ENCODE results near the gene ZNF641.
"Not testable (repeated sequence)": the region's sequence is repeated elsewhere in the genome, so short reads cannot be mapped to it uniquely, and the experiment has no call there.

ZNF641 gene

GRCh38 chr12:48333680-48334079, 17.0 kb downstream of the ZNF641 start:
- not testable (repeated sequence) for DNase-seq

DNA sequence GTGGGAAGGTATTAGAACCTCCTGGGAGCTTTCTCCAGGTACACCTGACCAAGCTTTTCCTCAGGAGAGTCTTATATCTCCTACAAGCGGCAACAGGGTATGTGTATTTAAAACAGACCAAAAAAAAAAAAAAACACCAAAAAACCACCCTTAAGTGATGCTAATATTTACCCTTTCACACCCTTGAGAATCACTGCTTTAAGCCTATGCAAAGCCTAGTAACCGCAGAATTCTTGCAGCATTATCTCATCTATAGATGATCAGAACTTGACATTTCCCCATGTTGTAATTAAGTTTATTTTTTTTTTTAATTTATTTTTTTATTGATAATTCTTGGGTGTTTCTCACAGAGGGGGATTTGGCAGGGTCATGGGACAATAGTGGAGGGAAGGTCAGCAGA, 19.3 kb downstream of the ZNF641 start:
- DNase-seq = no peak

- no peak for DNase-seq
Observed at GRCh38 chr12:48329199-48329939, 21.4 kb downstream of the ZNF641 start.

DNA sequence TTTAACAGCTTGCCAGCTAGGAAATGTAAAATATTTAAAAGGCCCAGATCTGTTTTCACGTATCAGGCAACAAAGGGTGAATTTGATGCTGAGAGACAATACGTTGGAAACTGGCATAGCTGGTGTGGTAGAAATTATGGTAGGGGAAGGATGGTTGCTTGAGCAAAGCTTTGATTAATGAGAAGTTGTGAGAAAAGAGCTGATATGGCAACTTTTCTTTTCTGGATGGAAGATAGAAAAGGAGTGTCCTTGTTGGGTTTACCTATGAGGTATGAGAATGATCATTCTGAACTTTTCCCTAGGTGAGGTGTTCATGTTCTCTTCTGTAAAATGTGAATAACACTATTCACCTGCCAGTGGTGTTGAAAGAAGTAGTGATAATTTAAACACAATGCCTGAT, 34.2 kb downstream of the ZNF641 start:
- no peak for DNase-seq

DNA sequence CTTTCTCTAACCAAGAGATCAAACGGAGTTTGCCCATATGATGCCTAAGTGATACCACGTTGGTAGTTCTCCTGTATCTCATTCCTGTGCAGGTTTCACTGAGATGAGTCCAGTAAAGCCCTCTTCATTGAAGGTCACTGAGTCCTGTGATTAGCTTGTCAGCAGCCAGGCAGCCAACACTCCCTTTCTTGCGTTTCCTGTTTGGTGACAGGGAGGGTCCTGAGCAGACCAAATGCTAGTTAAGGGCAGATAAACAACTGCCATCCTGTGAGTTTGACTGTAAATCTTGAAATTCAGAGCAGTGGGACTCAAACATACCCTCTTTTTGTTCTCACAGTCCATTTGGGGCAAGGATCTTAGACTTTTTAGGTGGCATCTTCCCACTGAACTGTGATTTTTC, 39.4 kb downstream of the ZNF641 start:
- DNase-seq = no peak

DNA sequence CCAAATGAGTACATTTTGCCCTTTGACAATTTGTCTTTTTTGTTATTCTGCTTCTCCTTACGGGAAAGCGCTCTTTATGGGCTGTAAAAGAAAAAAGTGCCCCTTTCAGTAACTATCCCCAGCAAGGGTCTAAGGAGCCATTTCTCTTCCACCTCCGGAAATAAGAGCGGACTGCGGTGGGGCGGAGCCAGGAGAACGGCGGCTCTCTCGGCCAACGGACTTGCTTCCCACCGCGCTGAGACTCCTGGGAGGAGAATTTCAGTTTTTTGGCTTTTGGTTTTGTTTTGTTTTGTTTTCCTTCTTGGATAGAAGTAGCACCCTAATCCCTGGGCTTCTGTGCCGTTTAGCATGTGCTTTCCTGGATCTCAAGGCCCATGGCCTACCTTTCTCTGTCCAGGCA, 43.5 kb downstream of the ZNF641 start:
- DNase-seq = no peak

- no peak for DNase-seq
Observed at GRCh38 chr12:48305190-48305589, 45.5 kb downstream of the ZNF641 start.

DNA sequence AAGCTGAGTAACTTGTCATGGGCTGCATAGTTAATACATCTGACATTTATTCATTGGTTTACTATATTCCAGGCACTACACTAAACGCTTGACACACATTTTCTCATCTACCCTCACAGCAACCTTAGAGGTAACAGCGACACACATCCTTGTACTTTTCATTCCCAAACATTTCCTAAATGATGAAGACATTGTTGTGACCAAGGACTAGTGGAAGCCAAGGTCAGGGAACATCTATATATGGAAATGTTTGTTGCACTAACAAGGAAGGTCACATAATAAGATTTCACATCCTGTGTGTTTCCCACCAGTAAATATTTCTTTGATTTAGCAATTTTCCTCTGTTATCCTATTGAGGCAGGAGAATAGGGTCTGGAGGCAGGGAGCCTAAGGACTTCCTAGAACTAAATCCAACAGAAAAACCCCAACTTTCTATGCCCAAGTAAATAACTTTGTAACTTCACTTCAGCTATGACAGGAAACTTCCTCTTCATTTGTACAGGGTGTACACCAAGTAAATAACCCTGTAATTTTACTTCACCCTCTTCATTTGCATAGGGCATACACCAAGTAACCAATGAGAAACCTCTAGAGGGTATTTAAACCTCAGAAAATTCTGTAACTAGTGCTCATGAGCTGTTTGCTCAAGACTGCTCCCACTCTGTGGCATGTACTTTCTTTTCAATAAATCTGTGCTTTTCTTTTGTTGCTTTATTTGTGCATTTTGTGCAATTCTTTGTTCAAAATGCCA, 48.4 kb downstream of the ZNF641 start:
- DNase-seq = no peak

- no peak for DNase-seq
Observed at GRCh38 chr12:48300774-48301173, 49.9 kb downstream of the ZNF641 start.

GRCh38 chr12:48296586-48297282, 54.0 kb downstream of the ZNF641 start:
- no peak for DNase-seq

GRCh38 chr12:48292040-48292439, 58.7 kb downstream of the ZNF641 start:
- no peak for DNase-seq

DNA sequence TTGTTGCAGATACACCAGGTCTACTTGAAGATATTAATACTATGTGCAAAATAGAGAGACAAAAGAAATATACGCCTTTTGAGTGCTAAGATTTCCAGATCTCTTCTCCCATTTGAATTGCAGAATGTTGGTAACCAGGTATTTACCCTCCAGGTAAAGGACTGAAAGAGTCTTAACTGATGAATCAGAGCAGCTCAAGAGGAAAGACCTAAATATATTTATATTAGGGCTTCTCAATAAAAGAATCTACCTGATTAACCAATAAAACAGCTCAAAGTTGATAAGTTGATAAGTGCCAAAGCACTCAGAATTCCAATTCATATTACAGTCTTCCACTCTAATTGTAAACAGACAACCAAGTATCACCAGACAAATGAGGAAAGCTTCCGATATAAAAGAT, 59.2 kb downstream of the ZNF641 start:
- DNase-seq = no peak

GRCh38 chr12:48288387-48289268, 62.1 kb downstream of the ZNF641 start:
- no peak for DNase-seq

Data from KG1 (cell line).